Activated CD4-positive, alpha-beta T cell treated with anti-CD3 and anti-CD28 coated beads for 36 hours (primary cell): ENCODE data around the gene ABCB10. TPM values are rescaled to one million over a fixed set of nuclear protein-coding genes. Genes with fewer than 3 reads are reported as not detected.
"Not testable (repeated sequence)": the region's sequence is repeated elsewhere in the genome, so short reads cannot be mapped to it uniquely, and the experiment has no call there.

Experiments used
- ATAC-seq: fragments of 200-7000 bp; cut with Tn5 transposase; one replicate; pipeline ENCODE4 v1.10.0; 2021; ENCODE audit warnings: mild to moderate bottlenecking, moderate library complexity
- CTCF ChIA-PET: fragments of 350-600 bp; sonication (Branson Sonifier 250); formaldehyde crosslinking; loops from one replicate; lab custom pipeline; 2021; ENCODE audit warnings: antibody characterized with exemption; lab: Charles Lee
- POLR2A ChIA-PET: fragments of 350-600 bp; sonication (Branson Sonifier 250); formaldehyde crosslinking; loops from one replicate; lab custom pipeline; 2021; ENCODE audit warnings: antibody characterized with exemption, inconsistent platforms; lab: Charles Lee
- DNase-seq: peaks from one replicate; pipeline ENCODE4 v3.0.0-alpha.2; 2020
- H3K27ac Mint-ChIP-seq: one replicate; pipeline ENCODE4 v1.8.0; 2021; ENCODE audit warnings: mixed read lengths
- H3K27me3 Mint-ChIP-seq: one replicate; pipeline ENCODE4 v1.8.0; 2021; ENCODE audit warnings: mixed read lengths
- H3K36me3 Mint-ChIP-seq: one replicate; pipeline ENCODE4 v1.8.0; 2021; ENCODE audit warnings: low read depth, mixed read lengths
- H3K4me1 Mint-ChIP-seq: one replicate; pipeline ENCODE4 v1.8.0; 2021; ENCODE audit warnings: mixed read lengths
- H3K4me3 Mint-ChIP-seq: one replicate; pipeline ENCODE4 v1.8.0; 2021; ENCODE audit warnings: mild to moderate bottlenecking, moderate library complexity, mixed read lengths
- H3K9me3 Mint-ChIP-seq: one replicate; pipeline ENCODE4 v1.8.0; 2021; ENCODE audit warnings: low read depth, mixed read lengths
- intact Hi-C, 2 experiments: fragments of 100-400 bp; cut with DNase I in 1 of 2; cut with micrococcal nuclease in 1 of 2; formaldehyde crosslinking; loops; one replicate each; pipeline versions ENCODE4 v1.14.2 to v1.15.1; 2022 to 2024; cut with DNase I, micrococcal nuclease
- total RNA-seq, 2 experiments: library from RNA; stranded (reverse); gene quantifications; one replicate each; pipeline ENCODE4 v1.2.3, GENCODE V29; 2021

The ABCB10 gene
- total RNA-seq, 2 experiments from 2014 or later, result 18.4 to 30.1 TPM

- Mint-ChIP-seq H3K9me3 (no peaks in the 10 kb centered on the region), H3K27ac (peak overlapping the region; percentile 92), H3K27me3 (no peaks in the 10 kb centered on the region), H3K4me3 (peak overlapping the region; percentile 95), H3K36me3 (peaks cover 9% of the 10 kb centered on the region), H3K4me1 (peaks cover 24% of the 10 kb centered on the region)
- ChIA-PET CTCF (interaction anchor here (1.3 to 2.1 kb wide), 2 partner anchors 12 to 254 kb away, joined by 3 to 8 read pairs; no protein-coding TSS in a partner anchor), POLR2A (interaction anchor here (0.7 to 2.2 kb wide), 4 partner anchors 11 to 186 kb away, joined by 3 to 7 read pairs (median 4); partner anchors contain the start of gene ABCB10)
- DNase-seq (no peak), ATAC-seq (no peak)
- intact Hi-C loops, result loop anchor here in 1 of 2 experiments (5.0 to 10.0 kb wide), 3 partner anchors 1053 to 1470 kb away; partner anchors contain the start of genes ARV1, COG2 and TTC13
Measured at GRCh38 chr1:229507502-229507901, 51.0 kb downstream of the ABCB10 start.

GRCh38 chr1:229506633-229507032 is 51.9 kb downstream of the ABCB10 start:
- CTCF ChIA-PET, result interaction anchor here (1.1 kb wide), 1 partner anchor 12 kb away, joined by 3 read pairs; no protein-coding TSS in a partner anchor
- Mint-ChIP-seq H3K27ac (no peak overlapping the region), H3K9me3 (no peaks in the 10 kb centered on the region), H3K36me3 (peaks cover 13% of the 10 kb centered on the region), H3K27me3 (no peaks in the 10 kb centered on the region), H3K4me1 (peaks cover 24% of the 10 kb centered on the region), H3K4me3 (peak overlapping the region; percentile 95)
- intact Hi-C loops, result loop anchor here in 1 of 2 experiments (5.0 to 10.0 kb wide), 3 partner anchors 1052 to 1471 kb away; partner anchors contain the start of genes ARV1, COG2 and TTC13
- POLR2A ChIA-PET, result no interaction called here
- DNase-seq (no peak), ATAC-seq (no peak)

- no peaks in the 10 kb centered on the region for H3K4me1 Mint-ChIP-seq
- peaks cover 51% of the 10 kb centered on the region for H3K36me3 Mint-ChIP-seq
- no peak overlapping the region for H3K4me3 Mint-ChIP-seq
- no peaks in the 10 kb centered on the region for H3K27me3 Mint-ChIP-seq
- intact Hi-C loops, result no loop called here
- H3K27ac Mint-ChIP-seq, result no peak overlapping the region
- H3K9me3 Mint-ChIP-seq, result no peaks in the 10 kb centered on the region
- ATAC-seq (no peak), DNase-seq (no peak)
- ChIA-PET CTCF (interaction anchor here (2.3 to 4.4 kb wide), 2 partner anchors 13 kb away, joined by 8 to 20 read pairs; partner anchors contain the start of gene NUP133), POLR2A (no interaction called here)
Measured at GRCh38 chr1:229495782-229496181, 62.7 kb downstream of the ABCB10 start.

GRCh38 chr1:229487181-229487580 is 71.3 kb downstream of the ABCB10 start:
- Mint-ChIP-seq H3K27ac (no peak overlapping the region), H3K9me3 (no peaks in the 10 kb centered on the region), H3K4me1 (no peaks in the 10 kb centered on the region), H3K36me3 (peaks cover 46% of the 10 kb centered on the region), H3K4me3 (no peak overlapping the region), H3K27me3 (no peaks in the 10 kb centered on the region)
- ChIA-PET POLR2A (no interaction called here), CTCF (interaction anchor here (1.4 kb wide), 1 partner anchor 229 kb away, joined by 3 read pairs; no protein-coding TSS in a partner anchor)
- DNase-seq (no peak), ATAC-seq (no peak)
- intact Hi-C loops, result no loop called here

GRCh38 chr1:229485318-229485717 is 73.2 kb downstream of the ABCB10 start:
- Mint-ChIP-seq H3K4me1 (no peaks in the 10 kb centered on the region), H3K27me3 (no peaks in the 10 kb centered on the region), H3K27ac (no peak overlapping the region), H3K4me3 (no peak overlapping the region), H3K36me3 (peaks cover 43% of the 10 kb centered on the region), H3K9me3 (no peaks in the 10 kb centered on the region)
- CTCF ChIA-PET, result interaction anchor here (1.4 to 6.0 kb wide), 2 partner anchors 228 to 237 kb away, joined by 3 to 88 read pairs; no protein-coding TSS in a partner anchor
- no peak for DNase-seq
- POLR2A ChIA-PET, result no interaction called here
- ATAC-seq, result no peak
- intact Hi-C loops, result no loop called here

- H3K4me3 Mint-ChIP-seq, result no peak overlapping the region
- no peak for ATAC-seq
- DNase-seq, result no peak
- no peaks in the 10 kb centered on the region for H3K9me3 Mint-ChIP-seq
- CTCF ChIA-PET, result interaction anchor here (0.5 to 6.0 kb wide), 25 partner anchors 8 to 819 kb away, joined by 3 to 88 read pairs (median 5); partner anchors contain the start of gene NUP133
- H3K27ac Mint-ChIP-seq, result no peak overlapping the region
- H3K36me3 Mint-ChIP-seq, result peaks cover 40% of the 10 kb centered on the region
- H3K27me3 Mint-ChIP-seq, result no peaks in the 10 kb centered on the region
- H3K4me1 Mint-ChIP-seq, result peaks cover 3% of the 10 kb centered on the region
- POLR2A ChIA-PET, result no interaction called here
- intact Hi-C loops, result loop anchor here (1.0 to 2.0 kb wide), 2 partner anchors 224 to 818 kb away; no protein-coding TSS in a partner anchor
Measured at GRCh38 chr1:229482511-229482910, 76.0 kb downstream of the ABCB10 start.

- H3K36me3 Mint-ChIP-seq, result peaks cover 43% of the 10 kb centered on the region
- ChIA-PET CTCF (interaction anchor here (1.6 to 6.0 kb wide), 6 partner anchors 15 to 253 kb away, joined by 3 to 88 read pairs (median 7); no protein-coding TSS in a partner anchor), POLR2A (no interaction called here)
- DNase-seq (no peak), ATAC-seq (no peak)
- intact Hi-C loops, result no loop called here
- no peak overlapping the region for H3K4me3 Mint-ChIP-seq
- H3K9me3 Mint-ChIP-seq, result no peaks in the 10 kb centered on the region
- H3K27ac Mint-ChIP-seq, result no peak overlapping the region
- H3K4me1 Mint-ChIP-seq, result peaks cover 3% of the 10 kb centered on the region
- no peaks in the 10 kb centered on the region for H3K27me3 Mint-ChIP-seq
Measured at GRCh38 chr1:229480495-229480894, 78.0 kb downstream of the ABCB10 start.

GRCh38 chr1:229479660-229480399 is 78.7 kb downstream of the ABCB10 start:
- Mint-ChIP-seq H3K27me3 (no peaks in the 10 kb centered on the region), H3K9me3 (no peaks in the 10 kb centered on the region), H3K4me1 (peaks cover 3% of the 10 kb centered on the region), H3K27ac (no peak overlapping the region), H3K4me3 (no peak overlapping the region), H3K36me3 (peaks cover 41% of the 10 kb centered on the region)
- intact Hi-C loops, result no loop called here
- CTCF ChIA-PET, result interaction anchor here (1.6 to 6.0 kb wide), 4 partner anchors 48 to 252 kb away, joined by 3 to 88 read pairs (median 8); no protein-coding TSS in a partner anchor
- POLR2A ChIA-PET, result no interaction called here
- no peak for ATAC-seq
- DNase-seq, result no peak

GRCh38 chr1:229478852-229479251 is 79.7 kb downstream of the ABCB10 start:
- no peak for ATAC-seq
- intact Hi-C loops, result no loop called here
- no peaks in the 10 kb centered on the region for H3K27me3 Mint-ChIP-seq
- H3K4me3 Mint-ChIP-seq, result no peak overlapping the region
- H3K9me3 Mint-ChIP-seq, result no peaks in the 10 kb centered on the region
- ChIA-PET CTCF (interaction anchor here (1.6 kb wide), 1 partner anchor 225 kb away, joined by 3 read pairs; no protein-coding TSS in a partner anchor), POLR2A (no interaction called here)
- H3K36me3 Mint-ChIP-seq, result peaks cover 47% of the 10 kb centered on the region
- no peak for DNase-seq
- peaks cover 3% of the 10 kb centered on the region for H3K4me1 Mint-ChIP-seq
- H3K27ac Mint-ChIP-seq, result no peak overlapping the region

GRCh38 chr1:229475859-229476258 is 82.6 kb downstream of the ABCB10 start:
- H3K27me3 Mint-ChIP-seq, H3K9me3 Mint-ChIP-seq, DNase-seq, H3K4me3 Mint-ChIP-seq, H3K4me1 Mint-ChIP-seq, ATAC-seq, intact Hi-C loops, H3K27ac Mint-ChIP-seq: not testable (repeated sequence)
- POLR2A ChIA-PET, result interaction anchor here (0.6 kb wide), 1 partner anchor 21 kb away, joined by 4 read pairs; no protein-coding TSS in a partner anchor
- peaks cover 39% of the 10 kb centered on the region for H3K36me3 Mint-ChIP-seq
- CTCF ChIA-PET, result interaction anchor here (0.7 to 1.6 kb wide), 4 partner anchors 42 to 306 kb away, joined by 3 to 5 read pairs (median 4); no protein-coding TSS in a partner anchor

- CTCF ChIA-PET, result no interaction called here
- H3K9me3 Mint-ChIP-seq, result no peaks in the 10 kb centered on the region
- H3K36me3 Mint-ChIP-seq, result peaks cover 41% of the 10 kb centered on the region
- ATAC-seq, result no peak
- POLR2A ChIA-PET, result no interaction called here
- no peak for DNase-seq
- H3K4me3 Mint-ChIP-seq, result no peak overlapping the region
- no peak overlapping the region for H3K27ac Mint-ChIP-seq
- H3K27me3 Mint-ChIP-seq, result no peaks in the 10 kb centered on the region
- intact Hi-C loops, result no loop called here
- peaks cover 3% of the 10 kb centered on the region for H3K4me1 Mint-ChIP-seq
Measured at GRCh38 chr1:229474509-229474908, 84.0 kb downstream of the ABCB10 start.
